Mesendoderm (in vitro differentiated cells): ENCODE measurements around the gene CREB3L2.
A peak's percentile ranks its signal among the peaks of the same experiment; 100 is the strongest.
"Not testable (repeated sequence)": the region's sequence is repeated elsewhere in the genome, so short reads cannot be mapped to it uniquely, and the experiment has no call there.

Source experiments
- DNase-seq: peaks from one replicate; pipeline ENCODE4 v3.0.0; 2013
- H2AK5ac ChIP-seq: 2 replicates; pipeline ENCODE4 v1.6.1; 2013; ENCODE audit warnings: low read length, inconsistent platforms
- H2BK120ac ChIP-seq: 2 replicates; pipeline ENCODE4 v1.6.1; 2013; ENCODE audit warnings: low read depth, mild to moderate bottlenecking, low read length, moderate library complexity, mixed read lengths
- H2BK15ac ChIP-seq: replicated peaks from 2 replicates; pipeline ENCODE4 v1.6.1; 2013; ENCODE audit warnings: low read depth, mild to moderate bottlenecking, moderate library complexity
- H2BK5ac ChIP-seq: 2 replicates; pipeline ENCODE4 v1.6.1; 2013; ENCODE audit warnings: low read length, inconsistent platforms
- H3K18ac ChIP-seq: 2 replicates; pipeline ENCODE4 v1.6.1; 2013; ENCODE audit warnings: mild to moderate bottlenecking, low read length, mixed read lengths
- H3K23ac ChIP-seq: one replicate; pipeline ENCODE4 v1.6.1; 2013; ENCODE audit warnings: low read length
- H3K27ac ChIP-seq: 2 replicates; pipeline ENCODE4 v1.5.1; 2013; ENCODE audit warnings: low read depth, mild to moderate bottlenecking, inconsistent platforms, low read length, moderate library complexity
- H3K27me3 ChIP-seq: 2 replicates; pipeline ENCODE4 v1.6.1; 2013; ENCODE audit warnings: low read length, control low read depth, mild to moderate bottlenecking, inconsistent platforms; ENCODE audit not compliant: insufficient read depth, poor library complexity
- H3K36me3 ChIP-seq: 2 replicates; pipeline ENCODE4 v1.6.1; 2013; ENCODE audit warnings: low read length, inconsistent platforms; ENCODE audit not compliant: control insufficient read depth, insufficient read depth
- H3K4ac ChIP-seq: one replicate; pipeline ENCODE4 v1.6.1; 2013; ENCODE audit warnings: low read depth, mild to moderate bottlenecking, low read length, moderate library complexity
- H3K4me1 ChIP-seq: 2 replicates; pipeline ENCODE4 v1.6.1; 2013; ENCODE audit warnings: low read depth, low read length, inconsistent platforms; ENCODE audit not compliant: control insufficient read depth
- H3K4me2 ChIP-seq: 2 replicates; pipeline ENCODE4 v1.6.1; 2013; ENCODE audit warnings: low read length
- H3K4me3 ChIP-seq: 2 replicates; pipeline ENCODE4 v1.5.1; 2013; ENCODE audit warnings: mild to moderate bottlenecking, low read length
- H3K56ac ChIP-seq: one replicate; pipeline ENCODE4 v1.6.1; 2013; ENCODE audit warnings: low read length
- H3K79me1 ChIP-seq: 2 replicates; pipeline ENCODE4 v1.6.1; 2013; ENCODE audit warnings: low read length, inconsistent platforms
- H3K79me2 ChIP-seq: 2 replicates; pipeline ENCODE4 v1.6.1; 2013; ENCODE audit warnings: mild to moderate bottlenecking, low read length; ENCODE audit not compliant: control insufficient read depth, insufficient read depth
- H3K9ac ChIP-seq: 2 replicates; pipeline ENCODE4 v1.6.1; 2013; ENCODE audit warnings: low read length, inconsistent platforms
- H4K5ac ChIP-seq: one replicate; pipeline ENCODE4 v1.6.1; 2013; ENCODE audit warnings: low read length
- H4K8ac ChIP-seq: one replicate; pipeline ENCODE4 v1.6.1; 2013; ENCODE audit warnings: low read depth, mild to moderate bottlenecking, control low read depth, low read length, moderate library complexity
- WGBS: extraction: QIAGEN DNeasy Blood & Tissue Kit; methylation state at CpG from one replicate; pipeline ENCODE4 v1.1.7; 2013; ENCODE audit warnings: low lambda C conversion rate, missing lambda C conversion rate; ENCODE audit not compliant: insufficient coverage; ENCODE audit errors: extremely low coverage; 5-methylcytosine and 5-hydroxymethylcytosine counted together

CREB3L2 gene

GRCh38 chr7:137932881-137933269 is 69.0 kb downstream of the CREB3L2 start:
- no peak overlapping the region for H4K5ac ChIP-seq
- peaks cover 40% of the 10 kb centered on the region for H3K79me2 ChIP-seq
- no peaks in the 10 kb centered on the region for H3K36me3 ChIP-seq
- H2BK15ac ChIP-seq: no peak overlapping the region
- no peak overlapping the region for H3K4me2 ChIP-seq
- no peak overlapping the region for H3K9ac ChIP-seq
- H3K18ac ChIP-seq: peak overlapping the region; percentile 88
- no peak overlapping the region for H3K23ac ChIP-seq
- WGBS: no CpG with 5 or more reads among the region's 5 CpGs
- H4K8ac ChIP-seq: no peak overlapping the region
- H3K79me1 ChIP-seq: peaks cover 27% of the 10 kb centered on the region
- H2BK120ac ChIP-seq: no peak overlapping the region
- no peak overlapping the region for H2BK5ac ChIP-seq
- peak overlapping the region; percentile 54 for H3K56ac ChIP-seq
- H3K4me1 ChIP-seq: peaks cover 26% of the 10 kb centered on the region
- no peak overlapping the region for H3K4ac ChIP-seq
- DNase-seq: peak; percentile 62
- H2AK5ac ChIP-seq: no peak overlapping the region
- H3K4me3 ChIP-seq: no peak overlapping the region
- H3K27me3 ChIP-seq: no peaks in the 10 kb centered on the region
- peak overlapping the region; percentile 20 for H3K27ac ChIP-seq

- Histone ChIP-seq H2BK15ac (no peak overlapping the region), H2BK120ac (no peak overlapping the region), H3K27me3 (no peaks in the 10 kb centered on the region), H2BK5ac (no peak overlapping the region), H4K8ac (no peak overlapping the region), H3K56ac (no peak overlapping the region), H3K4me2 (no peak overlapping the region), H3K79me2 (peaks cover 36% of the 10 kb centered on the region), H3K4ac (no peak overlapping the region), H3K79me1 (peaks cover 24% of the 10 kb centered on the region), H3K18ac (no peak overlapping the region), H3K36me3 (peaks cover 2% of the 10 kb centered on the region), H2AK5ac (no peak overlapping the region), H4K5ac (no peak overlapping the region), H3K4me1 (peaks cover 22% of the 10 kb centered on the region), H3K9ac (no peak overlapping the region), H3K4me3 (no peak overlapping the region), H3K27ac (no peak overlapping the region), H3K23ac (no peak overlapping the region)
- no CpG with 5 or more reads among the region's 2 CpGs for WGBS
- DNase-seq: no peak
Observed at GRCh38 chr7:137931823-137932222, 70.1 kb downstream of the CREB3L2 start.

GRCh38 chr7:137930581-137930980 is 71.3 kb downstream of the CREB3L2 start:
- Histone ChIP-seq H2BK120ac (no peak overlapping the region), H3K4ac (no peak overlapping the region), H3K4me3 (no peak overlapping the region), H3K27me3 (no peaks in the 10 kb centered on the region), H3K56ac (no peak overlapping the region), H3K79me1 (peaks cover 18% of the 10 kb centered on the region), H2BK15ac (no peak overlapping the region), H3K18ac (no peak overlapping the region), H3K27ac (no peak overlapping the region), H3K36me3 (peaks cover 2% of the 10 kb centered on the region), H3K4me1 (peaks cover 16% of the 10 kb centered on the region), H2BK5ac (no peak overlapping the region), H4K8ac (no peak overlapping the region), H3K4me2 (no peak overlapping the region), H4K5ac (no peak overlapping the region), H2AK5ac (no peak overlapping the region), H3K23ac (no peak overlapping the region), H3K9ac (no peak overlapping the region), H3K79me2 (peaks cover 30% of the 10 kb centered on the region)
- WGBS: no CpG with 5 or more reads among the region's 2 CpGs
- no peak for DNase-seq

GRCh38 chr7:137928626-137929025 is 73.3 kb downstream of the CREB3L2 start:
- no peak for DNase-seq
- Histone ChIP-seq H3K4ac (no peak overlapping the region), H3K18ac (no peak overlapping the region), H3K4me3 (no peak overlapping the region), H3K36me3 (peaks cover 2% of the 10 kb centered on the region), H2AK5ac (no peak overlapping the region), H3K4me1 (peaks cover 8% of the 10 kb centered on the region), H4K8ac (no peak overlapping the region), H4K5ac (no peak overlapping the region), H3K23ac (no peak overlapping the region), H2BK5ac (no peak overlapping the region), H3K9ac (no peak overlapping the region), H3K27ac (no peak overlapping the region), H3K56ac (no peak overlapping the region), H2BK15ac (no peak overlapping the region), H3K27me3 (no peaks in the 10 kb centered on the region), H2BK120ac (no peak overlapping the region), H3K79me2 (peaks cover 25% of the 10 kb centered on the region), H3K4me2 (no peak overlapping the region), H3K79me1 (peaks cover 20% of the 10 kb centered on the region)
- no CpG with 5 or more reads among the region's 5 CpGs for WGBS

GRCh38 chr7:137927386-137927785 is 74.5 kb downstream of the CREB3L2 start:
- H3K27ac ChIP-seq: no peak overlapping the region
- no peak for DNase-seq
- H3K36me3 ChIP-seq: peaks cover 2% of the 10 kb centered on the region
- peaks cover 21% of the 10 kb centered on the region for H3K79me1 ChIP-seq
- H4K5ac ChIP-seq: no peak overlapping the region
- H3K4me1 ChIP-seq: no peaks in the 10 kb centered on the region
- no peak overlapping the region for H3K4me2 ChIP-seq
- no peak overlapping the region for H3K18ac ChIP-seq
- no peak overlapping the region for H3K4ac ChIP-seq
- no peak overlapping the region for H4K8ac ChIP-seq
- H2BK15ac ChIP-seq: no peak overlapping the region
- H3K23ac ChIP-seq: no peak overlapping the region
- no peaks in the 10 kb centered on the region for H3K27me3 ChIP-seq
- H3K79me2 ChIP-seq: peaks cover 21% of the 10 kb centered on the region
- H3K4me3 ChIP-seq: no peak overlapping the region
- H2BK5ac ChIP-seq: no peak overlapping the region
- no peak overlapping the region for H2BK120ac ChIP-seq
- H2AK5ac ChIP-seq: no peak overlapping the region
- H3K56ac ChIP-seq: no peak overlapping the region
- H3K9ac ChIP-seq: no peak overlapping the region

- not testable (repeated sequence) for H4K5ac ChIP-seq, H3K18ac ChIP-seq, H3K4me1 ChIP-seq, H3K27me3 ChIP-seq, H3K56ac ChIP-seq, H3K36me3 ChIP-seq, H3K4me2 ChIP-seq, H3K23ac ChIP-seq, H3K27ac ChIP-seq, H3K4me3 ChIP-seq, H3K9ac ChIP-seq, DNase-seq, H4K8ac ChIP-seq, H3K4ac ChIP-seq, H2BK5ac ChIP-seq, H2AK5ac ChIP-seq, H2BK120ac ChIP-seq, H2BK15ac ChIP-seq
- Histone ChIP-seq H3K79me2 (peaks cover 23% of the 10 kb centered on the region), H3K79me1 (peaks cover 22% of the 10 kb centered on the region)
- no CpG with 5 or more reads among the region's 6 CpGs for WGBS
Observed at GRCh38 chr7:137926206-137926605, 75.7 kb downstream of the CREB3L2 start.
